ENCODE results near the gene IGF1R. TPM values are rescaled to one million over a fixed set of nuclear protein-coding genes. Genes with fewer than 3 reads are reported as not detected.

IGF1R gene
- total RNA-seq, 1 experiment from 2014 or later: 71.3 TPM

GRCh38 chr15:98717942-98718341 lies 69.6 kb downstream of the IGF1R start:
- TF ChIP-seq EZH2 (IDR thresholded peaks at IDR 0.05; ENCODE audit: low read depth) (no peak), CTCF (conservative IDR thresholded peaks at IDR 0.05) (no peak)
- intact Hi-C loops (cut with micrococcal nuclease; ENCODE audit: unreplicated experiment): no loop called here
- Histone ChIP-seq H3F3A (ENCODE audit: insufficient read depth, low read depth) (no peaks in the 10 kb centered on the region), H3K36me3 (ENCODE audit: low read depth) (no peaks in the 10 kb centered on the region), H3K4me1 (replicated peaks; ENCODE audit: insufficient read depth) (peaks cover 18% of the 10 kb centered on the region), H3K4me3 (no peak overlapping the region), H2AFZ (no peak overlapping the region), H3K9me3 (ENCODE audit: insufficient read depth, low read depth) (no peaks in the 10 kb centered on the region), H3K79me2 (ENCODE audit: low read depth) (peaks cover 98% of the 10 kb centered on the region), H3K4me2 (no peak overlapping the region), H4K20me1 (ENCODE audit: insufficient read depth) (peaks cover 15% of the 10 kb centered on the region; the same call in 1 of the 2 replicates), H3K9me2 (ENCODE audit: insufficient read depth) (no peaks in the 10 kb centered on the region), H3K27ac (no peak overlapping the region), H3K27me3 (ENCODE audit: insufficient read depth, low read depth) (no peaks in the 10 kb centered on the region)
- BruUV-seq (replicated peaks): no TSS peak
- DNase-seq: no peak
- ChIA-PET POLR2A (ENCODE audit: unreplicated experiment) (no interaction called here), CTCF (no interaction called here)

GRCh38 chr15:98718426-98719136 lies 70.2 kb downstream of the IGF1R start:
- CTCF ChIA-PET: no interaction called here
- no peaks in the 10 kb centered on the region for H3K9me3 ChIP-seq (ENCODE audit: insufficient read depth, low read depth)
- TF ChIP-seq EZH2 (IDR thresholded peaks at IDR 0.05; ENCODE audit: low read depth) (no peak), CTCF (conservative IDR thresholded peaks at IDR 0.05) (no peak)
- H3K27me3 ChIP-seq (ENCODE audit: insufficient read depth, low read depth): no peaks in the 10 kb centered on the region
- no peak for DNase-seq
- H3K9me2 ChIP-seq (ENCODE audit: insufficient read depth): no peaks in the 10 kb centered on the region
- intact Hi-C loops (cut with micrococcal nuclease; ENCODE audit: unreplicated experiment): no loop called here
- no peak overlapping the region for H3K27ac ChIP-seq
- peaks cover 99% of the 10 kb centered on the region for H3K79me2 ChIP-seq (ENCODE audit: low read depth)
- 0 out of 2 replicates have a peak overlapping the region, but pooled peaks have one; percentile 0 for H3K4me2 ChIP-seq
- H3K36me3 ChIP-seq (ENCODE audit: low read depth): no peaks in the 10 kb centered on the region
- H4K20me1 ChIP-seq (ENCODE audit: insufficient read depth): peaks cover 15% of the 10 kb centered on the region; the same call in 1 of the 2 replicates
- H3K4me1 ChIP-seq (replicated peaks; ENCODE audit: insufficient read depth): peaks cover 13% of the 10 kb centered on the region
- no TSS peak for BruUV-seq (replicated peaks)
- H3K4me3 ChIP-seq: no peak overlapping the region
- H3F3A ChIP-seq (ENCODE audit: insufficient read depth, low read depth): no peaks in the 10 kb centered on the region
- H2AFZ ChIP-seq: no peak overlapping the region
- POLR2A ChIA-PET (ENCODE audit: unreplicated experiment): interaction anchor here (0.6 kb wide), 1 partner anchor 165 kb away, joined by 3 read pairs; no protein-coding TSS in a partner anchor

GRCh38 chr15:98719137-98719740 lies 70.9 kb downstream of the IGF1R start:
- Histone ChIP-seq H3F3A (ENCODE audit: insufficient read depth, low read depth) (no peaks in the 10 kb centered on the region), H3K9me3 (ENCODE audit: insufficient read depth, low read depth) (no peaks in the 10 kb centered on the region), H3K4me3 (no peak overlapping the region), H3K36me3 (ENCODE audit: low read depth) (no peaks in the 10 kb centered on the region), H2AFZ (no peak overlapping the region), H3K9me2 (ENCODE audit: insufficient read depth) (no peaks in the 10 kb centered on the region), H3K27ac (no peak overlapping the region), H3K27me3 (ENCODE audit: insufficient read depth, low read depth) (no peaks in the 10 kb centered on the region), H3K4me2 (0 out of 2 replicates have a peak overlapping the region, but pooled peaks have one; percentile 0), H4K20me1 (ENCODE audit: insufficient read depth) (peaks cover 13% of the 10 kb centered on the region; the same call in 1 of the 2 replicates), H3K4me1 (replicated peaks; ENCODE audit: insufficient read depth) (peaks cover 7% of the 10 kb centered on the region), H3K79me2 (ENCODE audit: low read depth) (peaks cover 99% of the 10 kb centered on the region)
- no TSS peak for BruUV-seq (replicated peaks)
- TF ChIP-seq CTCF (conservative IDR thresholded peaks at IDR 0.05): no peak
- ChIA-PET CTCF (interaction anchor here (0.6 kb wide), 1 partner anchor 132 kb away, joined by 3 read pairs; no protein-coding TSS in a partner anchor), POLR2A (ENCODE audit: unreplicated experiment) (no interaction called here)
- DNase-seq: peak in 1 of 2 experiments; percentile 12
- intact Hi-C loops (cut with micrococcal nuclease; ENCODE audit: unreplicated experiment): no loop called here
